Activated CD8-positive, alpha-beta memory T cell treated with anti-CD3 and anti-CD28 coated beads, Interleukin-2, amount 50 U/mL, for 1 hour (primary cell): ENCODE data around the gene SLC44A1.

Experiments
- DNase-seq: peaks from one replicate; pipeline ENCODE4 v3.0.0-alpha.2; 2020; ENCODE audit errors: extremely low read depth

The SLC44A1 gene

DNA sequence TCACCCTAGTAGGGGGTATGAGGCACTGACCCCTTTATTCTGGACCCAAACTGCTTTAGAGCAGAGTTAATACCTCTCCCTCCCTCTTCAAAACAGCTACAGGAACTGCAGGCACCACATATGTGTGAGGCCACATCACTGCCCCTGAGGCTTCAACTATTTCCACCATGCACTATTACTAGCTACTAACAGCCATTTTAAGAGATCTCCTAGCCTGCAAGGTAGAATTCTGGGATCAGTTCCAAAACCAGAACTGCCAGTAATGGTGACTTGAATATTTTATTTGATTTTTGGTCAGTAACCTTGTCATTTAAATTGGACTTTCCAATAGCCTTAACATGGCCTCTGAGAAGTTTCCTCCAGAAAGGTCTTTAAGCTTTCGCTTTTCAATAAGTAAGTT, 148.1 kb downstream of the SLC44A1 start:
- DNase-seq: no peak

DNA sequence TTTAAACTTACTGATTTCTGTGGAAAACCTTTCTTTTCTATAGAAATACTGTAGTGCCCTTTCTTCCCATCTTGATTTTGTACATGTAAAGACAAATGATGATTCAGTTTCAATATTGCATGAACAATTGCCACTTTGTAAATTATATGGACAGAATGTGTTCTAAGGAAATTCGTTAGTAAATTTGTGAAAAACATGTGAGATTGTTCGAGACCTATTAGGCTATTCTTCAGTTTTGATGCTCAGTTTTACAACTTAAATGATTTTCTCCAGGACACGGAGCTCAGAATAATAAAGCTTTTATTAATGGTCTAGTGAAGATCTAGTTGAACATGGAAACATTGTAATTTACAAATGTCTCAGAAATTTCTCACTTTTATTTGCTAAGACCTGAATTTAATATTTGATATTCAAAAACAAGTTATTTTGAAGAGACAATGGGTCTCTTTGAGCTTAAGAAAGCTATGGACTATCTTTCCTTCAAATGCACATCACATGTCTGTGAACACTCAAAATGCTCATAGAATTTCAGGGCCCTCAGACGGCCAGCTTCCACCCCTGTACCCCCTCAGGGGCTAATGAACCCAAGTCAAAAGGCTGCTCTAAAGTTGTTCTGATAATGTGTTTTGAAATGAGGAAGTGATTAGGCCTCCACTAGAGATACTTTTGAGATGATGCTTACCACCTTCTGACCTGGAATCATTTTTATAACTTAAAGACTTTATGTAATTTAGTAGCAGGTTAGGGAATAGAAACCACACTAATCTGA, 149.3 kb downstream of the SLC44A1 start:
- no peak for DNase-seq

DNA sequence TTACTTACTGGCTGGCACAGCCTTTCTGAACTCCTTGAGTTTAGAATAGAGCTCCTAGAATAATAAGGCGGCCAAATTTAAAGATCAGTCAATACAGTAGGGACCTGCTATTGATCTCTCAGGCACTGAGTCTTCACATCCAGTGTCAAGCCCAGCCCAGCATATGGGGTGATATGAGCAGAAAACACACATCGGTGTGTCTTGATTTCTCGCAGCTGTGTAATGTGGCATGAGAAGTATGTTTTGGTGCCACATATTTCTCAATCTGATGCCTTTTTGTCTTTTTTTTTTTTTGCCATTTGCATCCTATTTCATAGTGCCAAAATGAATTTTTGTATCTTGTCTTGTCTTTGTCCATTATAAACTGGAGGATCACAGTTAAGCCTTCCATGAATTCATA, 152.0 kb downstream of the SLC44A1 start:
- no peak for DNase-seq

DNA sequence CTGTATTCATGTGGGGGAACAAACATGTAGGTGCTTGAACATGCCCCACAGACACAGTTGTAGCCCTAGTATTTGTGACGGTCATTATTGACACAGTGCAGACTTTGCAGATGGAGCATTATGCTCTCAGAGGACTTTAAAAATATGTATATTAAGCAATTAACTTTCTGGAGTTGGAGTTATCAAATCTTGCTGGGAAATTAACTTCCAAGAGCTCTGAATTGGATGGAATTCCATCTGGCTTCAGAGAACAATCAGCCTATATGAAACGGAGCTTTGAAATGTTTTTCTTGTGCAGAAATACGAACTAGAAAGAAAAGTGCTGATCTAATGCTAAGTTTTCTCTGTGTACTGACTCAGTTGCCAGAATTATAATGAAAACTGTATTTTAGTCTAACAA, 152.4 kb downstream of the SLC44A1 start:
- DNase-seq: no peak

DNA sequence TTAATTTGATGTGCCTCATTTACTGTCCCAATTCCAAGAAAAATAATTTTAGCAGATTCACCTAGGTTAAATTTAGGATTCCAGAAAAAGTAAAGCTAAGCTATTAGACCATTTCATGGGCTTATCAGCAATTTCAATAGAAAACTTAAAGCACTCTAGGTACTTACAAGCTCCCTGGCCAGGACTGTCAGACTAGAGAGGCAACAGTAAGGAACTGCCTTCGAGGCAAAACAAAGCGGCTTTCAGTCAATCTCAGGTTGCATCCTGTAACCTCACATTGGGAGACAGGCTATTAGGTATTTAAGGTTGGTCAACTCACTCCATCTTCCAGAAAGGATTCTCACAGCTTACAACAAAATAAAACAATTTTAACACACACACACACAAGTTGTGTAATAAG, 154.7 kb downstream of the SLC44A1 start:
- no peak for DNase-seq

DNA sequence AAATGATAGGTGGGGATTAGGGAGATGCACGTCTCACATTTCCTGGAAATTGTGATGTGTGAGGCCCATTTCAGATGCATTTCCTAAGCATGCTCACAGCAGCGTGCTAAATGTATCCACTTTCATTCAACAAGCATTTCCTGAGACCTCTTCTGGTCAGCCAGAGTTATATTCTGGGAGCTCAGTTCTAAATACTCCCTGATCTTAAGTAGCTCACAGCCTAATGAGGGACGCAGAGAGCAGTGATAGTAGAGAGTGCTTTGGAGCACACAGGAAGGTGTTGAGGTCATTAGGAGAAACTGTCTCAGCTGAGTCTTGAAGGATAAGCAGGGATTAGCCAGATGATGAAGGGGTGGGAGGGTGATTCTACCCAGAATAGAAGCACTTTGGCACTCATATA, 157.2 kb downstream of the SLC44A1 start:
- no peak for DNase-seq

DNA sequence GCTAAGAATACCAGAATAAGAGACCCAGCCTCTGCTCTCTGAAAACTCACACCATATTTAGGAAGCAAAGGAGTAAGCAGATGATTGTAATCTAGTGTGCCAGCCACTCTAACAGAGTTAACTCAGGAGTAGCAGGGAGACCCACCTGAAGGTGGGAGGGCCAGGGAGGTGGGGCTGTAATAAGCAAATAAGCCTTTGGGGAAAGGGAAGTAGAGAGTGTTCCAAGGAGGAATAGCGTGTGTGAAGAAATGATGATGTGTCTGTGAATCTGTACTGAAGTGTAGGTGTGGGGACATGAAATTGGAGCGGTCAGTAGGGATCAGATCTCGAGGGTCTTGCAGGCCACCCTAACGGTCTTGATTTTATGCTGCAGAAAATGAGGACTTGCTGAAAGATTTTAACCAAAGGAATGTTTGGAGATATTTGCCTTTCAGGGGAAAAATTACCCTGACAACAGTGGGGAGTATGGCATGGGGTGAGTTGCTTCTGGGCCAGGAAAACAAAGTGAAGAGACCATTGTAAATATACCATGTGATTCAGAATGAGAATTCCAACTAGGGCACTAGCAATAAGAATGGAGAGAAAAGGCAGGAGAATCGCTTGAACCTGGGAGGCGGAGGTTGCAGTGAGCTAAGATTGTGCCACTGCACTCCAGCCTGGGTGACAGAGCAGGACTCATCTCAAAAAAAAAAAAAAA, 159.2 kb downstream of the SLC44A1 start:
- DNase-seq: no peak

DNA sequence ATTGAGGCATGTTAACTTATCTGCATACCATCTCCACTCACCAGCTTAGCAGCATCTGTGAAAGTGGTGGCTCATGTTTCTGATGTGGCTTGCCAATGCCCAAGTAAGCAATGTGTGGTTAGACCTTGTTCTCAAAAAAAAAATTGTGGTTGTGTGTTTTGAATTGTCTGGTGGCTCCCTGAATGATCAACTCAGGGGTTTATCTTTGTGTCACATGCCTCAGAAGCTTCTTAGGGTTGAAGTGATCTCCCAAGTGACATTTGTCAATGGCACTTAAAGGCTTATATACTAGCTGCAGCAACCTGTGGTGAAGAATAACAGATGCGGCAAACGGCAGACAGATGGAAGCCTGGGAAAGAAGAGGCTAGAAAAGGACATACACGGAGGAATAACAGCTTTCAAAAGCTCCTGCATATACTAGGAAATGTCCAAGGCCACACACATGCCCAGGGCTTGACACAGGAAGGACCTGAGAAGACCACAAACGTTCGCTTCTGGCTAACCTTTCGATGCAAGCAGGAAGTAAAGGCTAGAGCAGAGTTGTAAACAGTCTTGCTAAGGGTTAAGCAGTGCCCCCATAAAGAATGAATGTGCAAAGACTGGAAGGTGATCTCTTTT, 161.2 kb downstream of the SLC44A1 start:
- DNase-seq: peak; percentile 38

DNA sequence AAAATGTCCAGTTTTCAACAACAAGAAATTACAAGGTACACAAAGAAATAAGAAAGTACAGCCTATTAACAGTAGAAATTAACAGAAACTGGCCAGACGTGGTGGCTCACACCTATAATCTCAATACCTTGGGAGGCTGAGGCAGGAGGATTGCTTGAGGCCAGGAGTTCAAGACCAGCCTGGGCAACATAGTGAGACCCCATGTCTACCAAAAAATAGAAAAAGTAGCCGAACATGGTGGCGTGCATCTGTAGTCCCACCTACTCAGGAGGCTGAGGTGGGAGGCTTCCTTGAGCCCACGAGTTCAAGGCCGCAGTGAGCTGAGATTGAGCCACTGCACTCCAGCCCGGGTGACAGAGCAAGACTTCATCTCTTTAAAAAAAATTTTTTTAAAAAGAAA, 161.9 kb downstream of the SLC44A1 start:
- no peak for DNase-seq

DNA sequence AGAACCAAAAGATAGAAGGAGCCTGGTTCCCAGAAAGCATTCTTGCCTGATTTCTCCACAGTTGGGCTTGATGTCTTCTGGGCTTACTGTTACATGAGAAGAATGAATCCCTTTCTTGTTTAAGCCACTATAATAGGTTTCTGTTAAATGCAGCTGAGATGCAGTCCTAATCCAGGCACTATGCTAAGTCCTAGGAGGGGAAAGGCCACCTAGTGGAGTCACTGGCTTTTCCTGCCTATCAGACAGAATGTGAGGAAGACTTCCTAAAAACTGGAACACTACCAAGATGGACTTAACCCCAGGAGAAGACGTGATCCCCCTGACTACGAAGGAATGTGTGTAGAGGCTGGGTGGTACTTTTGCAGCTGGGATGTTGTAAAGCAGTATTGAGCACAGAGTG, 169.1 kb downstream of the SLC44A1 start:
- DNase-seq: no peak

DNA sequence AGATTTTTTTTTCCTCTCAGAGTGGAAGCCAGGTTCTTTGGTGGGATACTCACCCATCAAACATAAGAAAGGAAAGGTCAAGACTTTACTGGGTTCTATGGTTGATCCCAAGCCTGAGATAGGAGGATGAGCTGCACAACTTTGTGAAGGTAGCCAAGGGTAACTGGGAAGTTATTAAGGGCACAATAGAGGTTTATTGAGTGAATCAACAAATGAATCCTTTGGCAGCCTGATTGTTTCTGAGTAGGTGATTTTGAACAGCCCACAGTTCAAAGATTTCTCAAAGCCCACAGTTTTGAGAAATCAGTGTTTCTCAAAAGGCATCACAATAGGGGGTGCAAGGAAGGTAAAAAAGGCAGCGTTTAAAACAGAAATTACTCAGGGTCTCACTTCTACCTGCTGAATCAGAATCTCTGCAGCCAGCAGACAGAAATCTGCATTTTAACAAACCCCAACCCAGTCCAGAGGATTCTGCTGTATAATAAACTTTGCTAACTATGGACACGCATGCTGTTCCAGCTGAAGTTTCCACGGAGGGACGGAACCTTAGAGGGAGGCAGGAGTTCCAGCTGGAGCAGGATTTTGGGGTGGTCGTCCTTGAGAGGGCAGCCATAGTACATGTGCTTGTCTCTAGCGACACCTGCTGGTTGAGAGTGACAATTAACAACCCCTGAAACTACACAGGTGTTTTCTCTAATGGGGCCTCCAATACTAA, 170.7 kb downstream of the SLC44A1 start:
- DNase-seq: peak; percentile 23

DNA sequence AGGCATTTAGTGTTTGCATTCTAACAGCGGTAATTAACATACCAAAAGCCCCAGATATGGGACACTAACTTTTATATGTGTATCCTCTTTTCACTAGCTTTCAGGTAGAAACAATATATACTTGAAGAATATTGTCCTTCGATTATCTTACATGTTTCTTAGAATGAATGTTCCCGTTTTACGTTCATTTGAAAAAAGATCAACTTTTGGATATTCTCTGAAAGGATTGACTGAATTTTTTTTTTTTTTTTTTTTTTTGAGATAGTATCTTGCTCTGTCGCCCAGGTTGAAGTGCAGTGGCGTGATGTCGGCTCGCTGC, 171.2 kb downstream of the SLC44A1 start:
- DNase-seq: no peak

DNA sequence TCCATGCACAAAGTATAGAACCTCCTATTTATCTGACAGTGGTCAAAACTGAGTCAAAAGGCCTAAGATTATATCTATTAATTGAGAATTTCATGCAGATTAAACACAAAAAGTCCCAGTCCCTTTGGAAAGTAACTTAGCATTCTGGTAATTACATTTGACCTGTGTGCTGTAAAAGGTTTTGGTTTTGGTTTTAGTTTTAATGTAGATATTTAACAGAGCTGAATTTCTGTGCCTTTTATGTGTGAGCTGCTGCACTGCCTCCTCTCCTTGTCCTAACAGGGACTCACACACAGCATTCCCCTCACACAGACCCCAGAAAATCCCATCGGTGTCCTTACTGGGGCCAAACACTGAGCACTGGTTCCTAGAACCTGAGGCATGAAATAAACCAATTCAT, 172.4 kb downstream of the SLC44A1 start:
- DNase-seq: no peak

DNA sequence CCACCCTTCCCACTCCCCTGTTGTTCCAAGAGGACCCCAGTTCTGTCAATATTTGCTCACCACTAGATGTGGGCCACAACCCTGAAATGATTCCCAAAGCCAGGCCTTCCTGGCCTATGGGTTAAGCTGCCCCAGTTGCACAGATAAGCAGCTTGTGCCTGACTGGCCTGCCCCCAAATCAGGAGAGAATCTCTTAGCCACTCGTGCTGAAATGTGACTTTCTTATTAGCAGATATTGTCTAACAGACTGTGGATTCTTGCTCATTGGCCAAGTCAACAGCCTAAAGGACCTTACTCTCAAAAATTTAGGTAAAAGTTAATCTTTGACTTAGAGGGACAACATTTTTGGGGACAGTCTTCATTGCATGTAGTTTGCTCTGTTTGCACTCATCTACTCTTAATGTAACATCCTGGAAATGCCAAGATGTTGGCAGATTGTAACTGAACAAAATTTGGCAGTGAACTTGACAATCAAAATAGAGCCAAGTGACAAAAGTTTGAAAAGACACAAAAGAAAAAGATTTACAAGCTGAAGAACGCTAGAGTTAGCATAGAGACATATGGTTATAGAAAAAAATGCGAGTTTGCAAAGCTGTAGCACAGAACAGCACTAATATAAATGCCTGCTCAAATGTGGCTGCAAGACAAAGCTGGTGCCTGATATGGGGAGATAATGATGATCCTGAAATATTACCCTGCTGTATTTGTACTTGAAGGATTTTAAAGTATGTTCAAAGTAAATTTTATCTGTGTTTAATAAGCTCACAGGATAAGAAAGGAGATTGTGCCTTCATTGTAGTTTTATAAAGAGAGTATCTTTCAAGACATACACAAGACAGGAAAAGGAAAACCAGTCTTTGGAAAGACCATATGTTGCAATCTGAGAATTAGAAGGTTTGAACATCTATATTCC, 174.4 kb downstream of the SLC44A1 start:
- no peak for DNase-seq

DNA sequence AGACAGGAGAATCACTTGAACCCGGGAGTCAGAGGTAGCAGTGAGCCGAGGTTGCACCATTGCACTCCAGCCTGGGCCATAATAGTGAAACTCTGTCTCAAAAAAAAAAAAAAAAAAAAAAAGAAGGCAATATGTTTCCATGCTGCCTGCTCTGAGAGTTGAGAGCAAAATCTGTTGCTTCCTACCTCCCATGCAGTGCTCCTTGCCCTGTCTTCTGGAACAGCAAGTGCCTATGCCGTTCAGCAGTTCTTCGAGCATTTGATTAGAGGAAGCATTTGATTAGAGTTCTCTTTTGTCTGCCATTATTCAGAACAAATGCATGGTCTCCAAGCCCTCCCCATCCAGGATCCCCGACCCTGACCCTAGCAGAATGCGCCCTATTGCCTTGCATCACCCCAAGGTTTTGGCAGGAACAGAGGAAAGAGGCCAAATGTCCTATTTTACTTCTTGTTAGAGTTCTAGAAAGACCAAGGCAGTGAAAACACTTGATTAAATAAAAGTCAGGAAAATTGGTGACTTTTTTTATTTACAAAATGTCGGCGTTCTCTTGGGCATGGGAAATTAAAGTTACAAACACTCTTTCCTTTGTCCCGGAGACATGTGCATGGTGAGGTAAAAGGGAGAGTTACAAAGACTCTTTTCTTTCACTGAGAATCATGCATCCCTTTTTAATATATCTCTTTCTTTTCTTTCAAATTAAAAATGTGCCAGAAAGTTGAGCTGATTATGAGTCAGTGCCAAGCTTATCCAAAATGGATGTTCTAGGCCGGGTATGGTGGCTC, 175.6 kb downstream of the SLC44A1 start:
- DNase-seq: no peak

DNA sequence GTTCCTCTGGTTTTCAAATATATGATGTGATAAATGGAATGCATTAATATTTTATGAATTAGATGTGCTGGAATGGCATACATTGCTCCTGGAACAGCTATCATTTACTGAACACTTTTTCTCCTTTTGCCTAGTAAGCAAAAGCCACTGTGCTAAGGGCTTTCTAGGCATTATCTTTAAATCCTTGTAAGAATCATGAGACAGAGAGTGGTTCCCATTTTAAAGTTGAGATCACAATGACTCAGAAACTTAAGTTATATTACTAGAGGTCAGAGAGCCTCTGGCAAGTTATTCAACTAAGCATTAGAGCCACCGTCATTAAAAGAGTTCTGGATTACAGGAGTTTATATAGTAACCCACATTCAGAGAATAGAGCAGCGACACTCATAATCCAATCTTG, 176.7 kb downstream of the SLC44A1 start:
- no peak for DNase-seq

DNA sequence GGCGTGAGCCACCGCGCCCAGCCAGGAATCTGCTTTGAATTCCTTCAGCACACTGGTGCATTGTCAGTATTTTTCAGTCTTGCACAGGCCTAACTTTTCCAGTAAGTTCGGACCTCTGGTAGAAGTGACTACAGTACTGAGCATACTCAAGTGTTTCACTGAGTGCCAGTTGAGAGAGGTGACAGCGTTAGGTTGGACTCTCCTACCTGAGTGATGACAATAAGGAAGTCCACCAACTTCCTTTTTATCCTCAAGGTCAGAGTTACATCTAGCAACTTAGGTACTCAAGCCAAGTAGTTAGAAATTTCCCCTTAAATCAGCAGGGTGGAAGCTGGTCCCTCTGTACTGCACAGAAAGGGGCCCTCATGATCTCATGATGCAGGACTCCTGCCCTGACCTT, 177.4 kb downstream of the SLC44A1 start:
- no peak for DNase-seq

DNA sequence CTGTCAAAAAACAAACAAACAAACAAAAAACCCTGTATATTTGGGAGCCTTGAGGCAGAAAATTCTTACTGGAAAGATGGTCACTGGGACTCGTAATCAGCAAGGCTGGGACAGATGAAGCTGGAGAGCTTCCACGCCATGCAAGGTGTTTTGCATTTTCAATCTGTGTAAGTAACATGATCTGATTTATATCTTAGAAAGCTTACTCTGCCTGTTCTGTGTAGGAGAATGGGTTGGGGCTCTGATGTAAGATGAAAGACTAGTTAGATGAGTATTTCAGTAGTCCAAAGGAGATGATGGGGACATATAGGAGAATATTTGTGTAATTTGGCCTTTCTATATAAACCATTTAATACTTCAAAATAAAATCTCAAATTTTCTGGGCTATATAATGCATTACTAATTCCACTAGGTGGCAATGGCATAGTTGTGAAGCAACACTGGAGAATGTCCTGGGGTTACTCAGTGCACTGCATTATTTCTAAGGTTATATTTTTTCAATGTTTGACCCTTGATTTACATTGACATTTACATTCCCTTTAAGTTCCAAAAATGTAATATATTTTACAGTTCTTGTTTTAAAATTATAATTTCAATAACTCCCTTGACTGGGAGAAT, 181.5 kb downstream of the SLC44A1 start:
- DNase-seq: no peak

DNA sequence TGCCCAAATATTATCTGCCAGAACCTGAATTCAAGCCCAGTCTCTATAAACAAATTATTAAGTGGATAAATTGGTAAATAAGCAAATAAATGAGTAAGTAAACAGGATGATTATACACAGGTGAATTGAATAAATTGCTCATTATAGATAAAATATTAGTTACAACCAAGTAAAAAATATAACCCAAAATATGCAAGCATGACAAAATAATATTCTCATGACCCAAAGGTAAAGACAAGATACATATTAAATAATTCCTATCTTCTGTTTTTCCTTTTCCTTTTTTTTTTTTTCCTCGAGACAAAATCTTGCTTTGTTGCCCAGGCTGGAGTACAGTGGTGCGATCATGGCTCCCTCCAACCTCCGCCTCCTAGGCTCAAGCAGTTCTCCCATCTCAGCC, 182.2 kb downstream of the SLC44A1 start:
- no peak for DNase-seq
